Measurements from ENCODE around the gene AAMDC. TPM values are rescaled to one million over a fixed set of nuclear protein-coding genes. Genes with fewer than 3 reads are reported as not detected.
"Not testable (repeated sequence)": the region's sequence is repeated elsewhere in the genome, so short reads cannot be mapped to it uniquely, and the experiment has no call there.

Gene AAMDC
- total RNA-seq, 1 experiment from 2014 or later = 20.7 TPM

- no peak overlapping the region for H3K4ac ChIP-seq (ENCODE audit: low read depth, low read length)
- no peak overlapping the region for H3K27ac ChIP-seq (ENCODE audit: insufficient read length, low read depth, low read length)
- H4K5ac ChIP-seq (ENCODE audit: insufficient read length, low read depth, low read length) = no peak overlapping the region
- H2BK15ac ChIP-seq (ENCODE audit: low read depth, low read length) = no peak overlapping the region
- peaks cover 0 to 30% (median 4%) of the 10 kb centered on the region in 3 experiments; a peak in 4 of 7 replicates for H3K36me3 Mint-ChIP-seq (ENCODE audit: insufficient read depth in 1 of 3, low read depth in 3 of 3)
- no CpG with 5 or more reads among the region's 3 CpGs for WGBS (ENCODE audit: extremely low coverage, insufficient read length, low lambda C conversion rate)
- no peak overlapping the region for H2BK120ac ChIP-seq (ENCODE audit: low read depth, low read length, poor library complexity, severe bottlenecking)
- no peak overlapping the region for H3K4me2 ChIP-seq (ENCODE audit: insufficient read depth, insufficient read length, low read length)
- no peak overlapping the region for H4K91ac ChIP-seq (ENCODE audit: insufficient read length, low read depth, low read length)
- no peak overlapping the region for H2AK5ac ChIP-seq (ENCODE audit: insufficient read length, low read length)
- no peak overlapping the region for H2BK5ac ChIP-seq (ENCODE audit: insufficient read length, low read length)
- no peak overlapping the region for H3K56ac ChIP-seq (ENCODE audit: insufficient read length, low read depth, low read length)
- H4K20me1 ChIP-seq (ENCODE audit: control insufficient read depth, insufficient read depth, insufficient read length) = no peaks in the 10 kb centered on the region
- no peaks in the 10 kb centered on the region for H3K27me3 Mint-ChIP-seq (ENCODE audit: low read depth)
- H3K4me1 Mint-ChIP-seq = peaks cover 14 to 16% of the 10 kb centered on the region in 2 experiments
- H2BK20ac ChIP-seq (ENCODE audit: low read depth, low read length, poor library complexity, severe bottlenecking) = no peak overlapping the region
- H3T11ph ChIP-seq (ENCODE audit: low read length) = no peak overlapping the region
- no peak overlapping the region for H3K23ac ChIP-seq (ENCODE audit: insufficient read length, low read depth, low read length)
- no peak overlapping the region for H3K18ac ChIP-seq (ENCODE audit: insufficient read length, low read depth, low read length)
- no peak overlapping the region for H3K14ac ChIP-seq (ENCODE audit: insufficient read depth, low read length)
- peaks cover 2% of the 10 kb centered on the region; the same call in 1 of the 2 replicates for H3K4me1 ChIP-seq (ENCODE audit: insufficient read depth, low read length)
- H3K9me3 ChIP-seq (ENCODE audit: control insufficient read depth, low read depth, low read length) = no peaks in the 10 kb centered on the region
- no peaks in the 10 kb centered on the region for H3K9me3 Mint-ChIP-seq
- DNase-seq = no peak
- H3K79me2 ChIP-seq (ENCODE audit: insufficient read depth, low read length) = no peaks in the 10 kb centered on the region
- no peak overlapping the region for H2AFZ ChIP-seq (ENCODE audit: low read length)
- H3K27ac Mint-ChIP-seq = peak overlapping the region; percentile 21 to 93 (median 73); a peak in 5 of 7 replicates
- no peak overlapping the region for H3K9ac ChIP-seq (ENCODE audit: extremely low read depth, insufficient read length, low read length)
- H3K23me2 ChIP-seq (ENCODE audit: insufficient read length, low read depth, low read length, poor library complexity, severe bottlenecking) = no peaks in the 10 kb centered on the region
- H3K4me3 Mint-ChIP-seq = no peak overlapping the region
- no peak overlapping the region for H2BK12ac ChIP-seq (ENCODE audit: insufficient read length, low read depth, low read length)
- no peaks in the 10 kb centered on the region for H3K27me3 ChIP-seq (ENCODE audit: insufficient read depth, low read length)
- no peak for TF ChIP-seq CTCF (conservative IDR thresholded peaks at IDR 0.05)
- H4K8ac ChIP-seq (replicated peaks; ENCODE audit: insufficient read length, low read depth, low read length) = no peak overlapping the region
- H3K79me1 ChIP-seq (ENCODE audit: insufficient read depth, low read depth, low read length, poor library complexity, severe bottlenecking) = no peaks in the 10 kb centered on the region
Observed at GRCh38 chr11:77876045-77876444, 55.1 kb downstream of the AAMDC start.

- not testable (repeated sequence) for H2BK5ac ChIP-seq (ENCODE audit: insufficient read length, low read length); DNase-seq; H3K9ac ChIP-seq (ENCODE audit: extremely low read depth, insufficient read length, low read length); H3K4me1 ChIP-seq (ENCODE audit: insufficient read depth, low read length); H3K14ac ChIP-seq (ENCODE audit: insufficient read depth, low read length); H2BK15ac ChIP-seq (ENCODE audit: low read depth, low read length); H2BK20ac ChIP-seq (ENCODE audit: low read depth, low read length, poor library complexity, severe bottlenecking); H2AFZ ChIP-seq (ENCODE audit: low read length); H3K56ac ChIP-seq (ENCODE audit: insufficient read length, low read depth, low read length); H3K27ac Mint-ChIP-seq; H3K79me1 ChIP-seq (ENCODE audit: insufficient read depth, low read depth, low read length, poor library complexity, severe bottlenecking); H3K23ac ChIP-seq (ENCODE audit: insufficient read length, low read depth, low read length); H4K8ac ChIP-seq (replicated peaks; ENCODE audit: insufficient read length, low read depth, low read length); H3K9me3 Mint-ChIP-seq; H3K23me2 ChIP-seq (ENCODE audit: insufficient read length, low read depth, low read length, poor library complexity, severe bottlenecking); H3K27me3 Mint-ChIP-seq (ENCODE audit: low read depth); H3K4me2 ChIP-seq (ENCODE audit: insufficient read depth, insufficient read length, low read length); H4K20me1 ChIP-seq (ENCODE audit: control insufficient read depth, insufficient read depth, insufficient read length); H4K5ac ChIP-seq (ENCODE audit: insufficient read length, low read depth, low read length); H3K27ac ChIP-seq (ENCODE audit: insufficient read length, low read depth, low read length); H2BK12ac ChIP-seq (ENCODE audit: insufficient read length, low read depth, low read length); H4K91ac ChIP-seq (ENCODE audit: insufficient read length, low read depth, low read length); H3K4ac ChIP-seq (ENCODE audit: low read depth, low read length); H3K18ac ChIP-seq (ENCODE audit: insufficient read length, low read depth, low read length); H3K4me3 Mint-ChIP-seq; H3K79me2 ChIP-seq (ENCODE audit: insufficient read depth, low read length); H2BK120ac ChIP-seq (ENCODE audit: low read depth, low read length, poor library complexity, severe bottlenecking); H2AK5ac ChIP-seq (ENCODE audit: insufficient read length, low read length); H3K27me3 ChIP-seq (ENCODE audit: insufficient read depth, low read length); H3K9me3 ChIP-seq (ENCODE audit: control insufficient read depth, low read depth, low read length); H3T11ph ChIP-seq (ENCODE audit: low read length)
- Mint-ChIP-seq H3K4me1 (peaks cover 14 to 16% of the 10 kb centered on the region in 2 experiments), H3K36me3 (ENCODE audit: insufficient read depth in 1 of 3, low read depth in 3 of 3) (peaks cover 0 to 36% (median 5%) of the 10 kb centered on the region in 3 experiments; a peak in 4 of 7 replicates)
- WGBS (ENCODE audit: extremely low coverage, insufficient read length, low lambda C conversion rate) = no CpG with 5 or more reads among the region's 4 CpGs
Observed at GRCh38 chr11:77878247-77878646, 57.3 kb downstream of the AAMDC start.

Measured in H9 (cell line).